ENCODE measurements around the gene FAM219B. TPM values are rescaled to one million over a fixed set of nuclear protein-coding genes. Genes with fewer than 3 reads are reported as not detected.

The FAM219B gene
- total and polyA plus RNA-seq, 2 of the 8 experiments (the other 6 are each of a cell fraction or from before 2014, with no cell fraction given) = 57.1 to 66.6 TPM

DNA sequence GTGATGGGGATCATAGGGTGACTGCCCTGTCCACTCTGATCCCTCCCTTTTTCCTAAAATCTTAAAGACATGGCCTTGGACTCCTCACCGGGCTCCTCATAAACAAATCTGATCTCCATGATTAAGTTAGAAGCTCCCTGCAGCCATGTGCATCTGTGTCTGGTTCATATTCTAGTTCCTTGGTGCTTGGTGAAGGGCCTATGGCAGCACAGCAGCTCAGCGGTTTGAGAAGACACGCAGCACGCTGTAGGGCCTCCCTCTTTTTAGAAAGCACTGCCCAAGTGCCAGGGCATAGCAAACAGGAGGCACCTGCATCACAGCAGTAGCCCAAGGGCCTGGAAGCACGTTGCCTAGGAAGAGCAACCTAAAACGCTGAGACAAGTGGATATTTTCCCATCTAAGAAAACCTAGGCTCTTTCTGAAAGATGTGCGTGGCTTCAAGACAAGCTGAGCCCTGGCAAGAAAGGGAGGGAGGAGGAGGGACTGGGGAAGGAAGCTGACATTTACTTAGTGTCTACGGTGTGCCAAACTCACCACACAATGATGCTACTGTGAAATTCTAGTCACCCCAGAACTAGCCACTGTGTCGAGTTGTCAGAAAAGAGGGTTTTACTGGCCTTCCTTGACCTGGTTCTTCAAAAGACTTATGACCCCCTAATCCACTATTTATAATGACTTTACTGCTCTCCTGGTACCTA is 48.8 kb downstream of the FAM219B start (continued):
- TF ChIP-seq, protein P1, sequence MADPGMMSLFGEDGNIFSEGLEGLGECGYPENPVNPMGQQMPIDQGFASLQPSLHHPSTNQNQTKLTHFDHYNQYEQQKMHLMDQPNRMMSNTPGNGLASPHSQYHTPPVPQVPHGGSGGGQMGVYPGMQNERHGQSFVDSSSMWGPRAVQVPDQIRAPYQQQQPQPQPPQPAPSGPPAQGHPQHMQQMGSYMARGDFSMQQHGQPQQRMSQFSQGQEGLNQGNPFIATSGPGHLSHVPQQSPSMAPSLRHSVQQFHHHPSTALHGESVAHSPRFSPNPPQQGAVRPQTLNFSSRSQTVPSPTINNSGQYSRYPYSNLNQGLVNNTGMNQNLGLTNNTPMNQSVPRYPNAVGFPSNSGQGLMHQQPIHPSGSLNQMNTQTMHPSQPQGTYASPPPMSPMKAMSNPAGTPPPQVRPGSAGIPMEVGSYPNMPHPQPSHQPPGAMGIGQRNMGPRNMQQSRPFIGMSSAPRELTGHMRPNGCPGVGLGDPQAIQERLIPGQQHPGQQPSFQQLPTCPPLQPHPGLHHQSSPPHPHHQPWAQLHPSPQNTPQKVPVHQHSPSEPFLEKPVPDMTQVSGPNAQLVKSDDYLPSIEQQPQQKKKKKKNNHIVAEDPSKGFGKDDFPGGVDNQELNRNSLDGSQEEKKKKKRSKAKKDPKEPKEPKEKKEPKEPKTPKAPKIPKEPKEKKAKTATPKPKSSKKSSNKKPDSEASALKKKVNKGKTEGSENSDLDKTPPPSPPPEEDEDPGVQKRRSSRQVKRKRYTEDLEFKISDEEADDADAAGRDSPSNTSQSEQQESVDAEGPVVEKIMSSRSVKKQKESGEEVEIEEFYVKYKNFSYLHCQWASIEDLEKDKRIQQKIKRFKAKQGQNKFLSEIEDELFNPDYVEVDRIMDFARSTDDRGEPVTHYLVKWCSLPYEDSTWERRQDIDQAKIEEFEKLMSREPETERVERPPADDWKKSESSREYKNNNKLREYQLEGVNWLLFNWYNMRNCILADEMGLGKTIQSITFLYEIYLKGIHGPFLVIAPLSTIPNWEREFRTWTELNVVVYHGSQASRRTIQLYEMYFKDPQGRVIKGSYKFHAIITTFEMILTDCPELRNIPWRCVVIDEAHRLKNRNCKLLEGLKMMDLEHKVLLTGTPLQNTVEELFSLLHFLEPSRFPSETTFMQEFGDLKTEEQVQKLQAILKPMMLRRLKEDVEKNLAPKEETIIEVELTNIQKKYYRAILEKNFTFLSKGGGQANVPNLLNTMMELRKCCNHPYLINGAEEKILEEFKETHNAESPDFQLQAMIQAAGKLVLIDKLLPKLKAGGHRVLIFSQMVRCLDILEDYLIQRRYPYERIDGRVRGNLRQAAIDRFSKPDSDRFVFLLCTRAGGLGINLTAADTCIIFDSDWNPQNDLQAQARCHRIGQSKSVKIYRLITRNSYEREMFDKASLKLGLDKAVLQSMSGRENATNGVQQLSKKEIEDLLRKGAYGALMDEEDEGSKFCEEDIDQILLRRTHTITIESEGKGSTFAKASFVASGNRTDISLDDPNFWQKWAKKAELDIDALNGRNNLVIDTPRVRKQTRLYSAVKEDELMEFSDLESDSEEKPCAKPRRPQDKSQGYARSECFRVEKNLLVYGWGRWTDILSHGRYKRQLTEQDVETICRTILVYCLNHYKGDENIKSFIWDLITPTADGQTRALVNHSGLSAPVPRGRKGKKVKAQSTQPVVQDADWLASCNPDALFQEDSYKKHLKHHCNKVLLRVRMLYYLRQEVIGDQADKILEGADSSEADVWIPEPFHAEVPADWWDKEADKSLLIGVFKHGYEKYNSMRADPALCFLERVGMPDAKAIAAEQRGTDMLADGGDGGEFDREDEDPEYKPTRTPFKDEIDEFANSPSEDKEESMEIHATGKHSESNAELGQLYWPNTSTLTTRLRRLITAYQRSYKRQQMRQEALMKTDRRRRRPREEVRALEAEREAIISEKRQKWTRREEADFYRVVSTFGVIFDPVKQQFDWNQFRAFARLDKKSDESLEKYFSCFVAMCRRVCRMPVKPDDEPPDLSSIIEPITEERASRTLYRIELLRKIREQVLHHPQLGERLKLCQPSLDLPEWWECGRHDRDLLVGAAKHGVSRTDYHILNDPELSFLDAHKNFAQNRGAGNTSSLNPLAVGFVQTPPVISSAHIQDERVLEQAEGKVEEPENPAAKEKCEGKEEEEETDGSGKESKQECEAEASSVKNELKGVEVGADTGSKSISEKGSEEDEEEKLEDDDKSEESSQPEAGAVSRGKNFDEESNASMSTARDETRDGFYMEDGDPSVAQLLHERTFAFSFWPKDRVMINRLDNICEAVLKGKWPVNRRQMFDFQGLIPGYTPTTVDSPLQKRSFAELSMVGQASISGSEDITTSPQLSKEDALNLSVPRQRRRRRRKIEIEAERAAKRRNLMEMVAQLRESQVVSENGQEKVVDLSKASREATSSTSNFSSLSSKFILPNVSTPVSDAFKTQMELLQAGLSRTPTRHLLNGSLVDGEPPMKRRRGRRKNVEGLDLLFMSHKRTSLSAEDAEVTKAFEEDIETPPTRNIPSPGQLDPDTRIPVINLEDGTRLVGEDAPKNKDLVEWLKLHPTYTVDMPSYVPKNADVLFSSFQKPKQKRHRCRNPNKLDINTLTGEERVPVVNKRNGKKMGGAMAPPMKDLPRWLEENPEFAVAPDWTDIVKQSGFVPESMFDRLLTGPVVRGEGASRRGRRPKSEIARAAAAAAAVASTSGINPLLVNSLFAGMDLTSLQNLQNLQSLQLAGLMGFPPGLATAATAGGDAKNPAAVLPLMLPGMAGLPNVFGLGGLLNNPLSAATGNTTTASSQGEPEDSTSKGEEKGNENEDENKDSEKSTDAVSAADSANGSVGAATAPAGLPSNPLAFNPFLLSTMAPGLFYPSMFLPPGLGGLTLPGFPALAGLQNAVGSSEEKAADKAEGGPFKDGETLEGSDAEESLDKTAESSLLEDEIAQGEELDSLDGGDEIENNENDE (IDR thresholded peaks at IDR 0.05; ENCODE audit: insufficient replicate concordance, low read length) = no peak
- no peak for TF ChIP-seq KDM1A (IDR thresholded peaks at IDR 0.05; ENCODE audit: borderline replicate concordance, low read length)
- TF ChIP-seq CBX8 (IDR thresholded peaks at IDR 0.05; ENCODE audit: borderline replicate concordance, low read depth, low read length) = no peak
- no peak for TF ChIP-seq EZH2 (IDR thresholded peaks at IDR 0.05; ENCODE audit: low read depth, low read length, severe bottlenecking)
- TF ChIP-seq, protein P2, sequence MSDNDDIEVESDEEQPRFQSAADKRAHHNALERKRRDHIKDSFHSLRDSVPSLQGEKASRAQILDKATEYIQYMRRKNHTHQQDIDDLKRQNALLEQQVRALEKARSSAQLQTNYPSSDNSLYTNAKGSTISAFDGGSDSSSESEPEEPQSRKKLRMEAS (IDR thresholded peaks at IDR 0.05) = no peak
- TF ChIP-seq ASH2L (IDR thresholded peaks at IDR 0.05; ENCODE audit: low read length) = no peak
- no peak for TF ChIP-seq GABPA (IDR thresholded peaks at IDR 0.05; ENCODE audit: borderline replicate concordance, insufficient read depth, low read length)
- TF ChIP-seq, protein P3, sequence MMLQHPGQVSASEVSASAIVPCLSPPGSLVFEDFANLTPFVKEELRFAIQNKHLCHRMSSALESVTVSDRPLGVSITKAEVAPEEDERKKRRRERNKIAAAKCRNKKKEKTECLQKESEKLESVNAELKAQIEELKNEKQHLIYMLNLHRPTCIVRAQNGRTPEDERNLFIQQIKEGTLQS (IDR thresholded peaks at IDR 0.05; ENCODE audit: insufficient read depth, low read depth, low read length) = no peak
- TF ChIP-seq CHD2 (IDR thresholded peaks at IDR 0.05; ENCODE audit: low read length) = no peak
- no peak for TF ChIP-seq JUN (IDR thresholded peaks at IDR 0.05; ENCODE audit: low read depth, low read length)

All from H1 (cell line).